Neuron (in vitro differentiated cells): ENCODE measurements around the gene AK4.
"Not testable (repeated sequence)": the region's sequence is repeated elsewhere in the genome, so short reads cannot be mapped to it uniquely, and the experiment has no call there.

Source experiments
- H2AFZ ChIP-seq: one replicate; pipeline ENCODE4 v1.6.1; 2013; ENCODE audit warnings: low read depth, mild to moderate bottlenecking, inconsistent platforms, low read length, moderate library complexity
- H3K27me3 ChIP-seq: one replicate; pipeline ENCODE4 v1.6.1; 2013; ENCODE audit warnings: low read length; ENCODE audit not compliant: insufficient read depth
- H3K36me3 ChIP-seq: one replicate; pipeline ENCODE4 v1.6.1; 2013; ENCODE audit warnings: low read length; ENCODE audit not compliant: insufficient read depth
- H3K4me1 ChIP-seq: one replicate; pipeline ENCODE4 v1.6.1; 2013; ENCODE audit warnings: low read length; ENCODE audit not compliant: insufficient read depth
- H3K4me3 ChIP-seq: 2 replicates; pipeline ENCODE4 v1.5.1; 2013; ENCODE audit warnings: mild to moderate bottlenecking, low read length, moderate library complexity
- H3K9me3 ChIP-seq: one replicate; pipeline ENCODE4 v1.6.1; 2013; ENCODE audit warnings: low read length

Gene AK4

GRCh38 chr1:65141918-65142317 is 6.1 kb upstream of the AK4 start:
- Histone ChIP-seq H3K4me1 (peaks cover 6% of the 10 kb centered on the region), H3K36me3 (no peaks in the 10 kb centered on the region), H3K4me3 (no peak overlapping the region), H2AFZ (no peak overlapping the region), H3K27me3 (peaks cover 26% of the 10 kb centered on the region), H3K9me3 (peaks cover 2% of the 10 kb centered on the region)

- H3K4me1 ChIP-seq, H3K9me3 ChIP-seq, H2AFZ ChIP-seq, H3K36me3 ChIP-seq, H3K4me3 ChIP-seq: not testable (repeated sequence)
- peaks cover 32% of the 10 kb centered on the region for H3K27me3 ChIP-seq
Measured at GRCh38 chr1:65143112-65143658, 4.8 kb upstream of the AK4 start.

- peaks cover 44% of the 10 kb centered on the region for H3K27me3 ChIP-seq
- peaks cover 12% of the 10 kb centered on the region for H3K4me1 ChIP-seq
- H2AFZ ChIP-seq = peak overlapping the region; percentile 97
- H3K4me3 ChIP-seq = peak overlapping the region; percentile 72
- no peaks in the 10 kb centered on the region for H3K36me3 ChIP-seq
- H3K9me3 ChIP-seq = no peaks in the 10 kb centered on the region
Measured at GRCh38 chr1:65146908-65147423, 1.0 kb upstream of the AK4 start.

DNA sequence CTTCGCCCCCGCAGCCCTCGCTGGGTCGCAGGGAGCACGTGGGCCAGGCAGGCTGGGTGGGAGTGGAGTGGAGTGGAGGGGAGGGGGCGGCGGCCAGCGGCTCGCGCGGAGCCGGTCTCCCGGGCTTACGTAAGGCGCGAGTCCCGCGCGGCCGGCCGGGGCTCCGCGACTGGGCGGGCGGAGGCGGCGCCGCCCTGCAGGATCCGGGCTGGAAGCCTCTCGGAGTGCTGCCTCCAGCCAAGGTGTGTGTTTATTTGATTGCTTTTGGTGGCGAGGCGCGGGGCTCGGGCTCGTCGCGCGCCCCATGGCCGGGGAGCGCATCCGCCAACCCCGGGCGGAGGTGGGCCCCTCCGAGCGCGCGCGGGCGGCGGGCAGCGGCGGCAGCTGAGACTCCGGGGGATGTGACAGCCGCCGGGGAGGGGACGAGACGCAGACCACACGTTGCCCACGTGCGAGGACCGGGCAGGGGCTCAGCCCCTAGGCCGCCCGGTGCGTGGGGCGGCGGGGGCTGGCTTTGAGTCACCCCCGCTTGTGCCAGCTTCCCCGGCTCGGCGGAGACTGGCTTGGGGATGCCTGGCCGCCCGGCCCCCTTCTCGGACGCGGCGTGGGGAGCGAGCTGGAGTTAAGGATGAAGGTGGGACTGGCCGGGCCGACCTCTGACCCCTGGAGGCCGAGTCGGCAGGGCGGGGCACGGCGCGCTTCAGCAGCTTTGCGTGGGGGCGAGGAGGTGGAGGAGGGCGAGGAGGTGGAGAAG is 402 bp upstream of the AK4 start:
- H3K27me3 ChIP-seq = peaks cover 41% of the 10 kb centered on the region
- peak overlapping the region; percentile 97 for H2AFZ ChIP-seq

DNA sequence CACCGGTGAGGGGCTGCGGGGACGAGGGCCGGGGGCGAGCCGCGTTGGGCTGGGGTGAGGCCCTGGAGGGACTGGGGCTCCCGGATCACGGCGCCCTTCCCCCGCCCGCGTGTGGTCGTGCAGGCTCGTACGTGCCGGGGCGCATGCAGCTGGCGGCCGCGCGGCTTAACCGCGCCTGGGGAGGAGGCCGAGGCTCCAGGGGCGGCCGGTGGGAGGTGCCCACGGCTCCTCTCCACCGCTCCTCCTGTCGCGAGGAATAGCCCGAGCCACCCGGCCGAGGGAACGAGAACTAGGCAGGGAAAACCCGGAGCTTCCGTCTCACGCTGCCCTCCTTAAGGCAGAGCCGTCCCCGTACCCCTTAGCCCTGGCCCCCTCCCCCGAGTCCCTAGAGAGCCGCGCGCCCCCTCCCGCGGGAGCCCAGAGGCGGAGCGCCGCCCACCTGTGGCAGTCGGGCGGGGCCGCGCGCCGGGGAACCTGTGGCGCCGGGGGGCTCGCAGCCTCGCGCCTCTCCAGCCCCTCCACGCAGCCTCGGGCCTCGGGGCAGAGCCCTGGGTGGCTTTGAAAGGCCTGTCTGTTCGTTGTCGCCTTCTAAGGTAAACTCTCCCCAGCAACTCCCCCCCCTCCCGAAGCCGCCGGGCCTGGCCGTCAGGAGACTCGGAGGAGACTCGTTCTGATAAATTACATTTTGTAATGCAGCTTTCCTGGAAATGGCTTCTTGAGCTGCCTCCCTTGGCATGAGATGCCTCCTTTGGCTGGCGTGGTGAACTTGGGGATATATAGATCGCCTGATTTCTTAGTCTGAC is 746 bp downstream of the AK4 start:
- peaks cover 9% of the 10 kb centered on the region for H3K4me1 ChIP-seq
- peaks cover 44% of the 10 kb centered on the region for H3K27me3 ChIP-seq
- no peaks in the 10 kb centered on the region for H3K36me3 ChIP-seq
- H2AFZ ChIP-seq = peak overlapping the region; percentile 97
- peak overlapping the region; percentile 72 for H3K4me3 ChIP-seq
- H3K9me3 ChIP-seq = no peaks in the 10 kb centered on the region

More for the DNA sequence above, 402 bp upstream of the AK4 start:
- Histone ChIP-seq H3K36me3 (no peaks in the 10 kb centered on the region), H3K4me1 (peaks cover 9% of the 10 kb centered on the region), H3K9me3 (no peaks in the 10 kb centered on the region), H3K4me3 (peak overlapping the region; percentile 72)

DNA sequence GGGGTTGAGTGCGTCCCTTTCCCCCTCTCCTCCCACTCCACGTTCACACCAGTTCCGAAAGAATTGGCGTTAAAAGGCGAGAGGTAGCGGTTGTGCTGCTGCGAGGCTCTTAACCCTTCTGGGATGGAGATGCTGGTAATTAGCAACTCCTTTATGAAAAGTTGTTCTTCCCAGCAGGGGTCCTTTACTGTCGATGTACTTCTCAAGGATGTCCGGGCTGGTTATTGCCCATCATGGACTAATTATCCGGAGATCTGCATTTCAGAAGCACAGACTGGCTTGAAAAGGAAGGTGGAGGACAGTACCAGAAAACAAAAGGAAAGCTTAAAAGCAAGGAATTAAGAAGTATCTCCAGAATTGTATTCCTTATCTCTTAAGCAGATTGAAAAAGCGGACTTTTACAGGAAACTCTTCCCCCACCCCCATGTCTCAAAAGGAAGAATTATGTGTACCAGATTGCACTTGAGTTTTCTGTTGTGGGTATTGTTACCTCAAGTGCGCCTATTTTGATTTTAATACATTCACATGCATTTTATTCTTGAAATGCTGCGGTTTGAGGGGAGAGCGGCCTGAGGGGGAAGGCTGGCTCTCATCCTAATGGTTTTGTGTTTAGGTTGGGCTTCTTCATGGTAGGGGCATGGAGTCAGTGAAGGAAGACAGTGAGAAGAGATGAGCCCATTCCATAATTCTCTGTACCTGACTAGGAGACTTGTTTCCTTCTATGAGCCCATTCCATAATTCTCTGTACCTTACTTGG is 1.5 kb downstream of the AK4 start:
- Histone ChIP-seq H3K36me3 (no peaks in the 10 kb centered on the region), H2AFZ (peak overlapping the region; percentile 97), H3K9me3 (no peaks in the 10 kb centered on the region), H3K27me3 (peaks cover 45% of the 10 kb centered on the region), H3K4me1 (peaks cover 9% of the 10 kb centered on the region), H3K4me3 (peak overlapping the region; percentile 72)

DNA sequence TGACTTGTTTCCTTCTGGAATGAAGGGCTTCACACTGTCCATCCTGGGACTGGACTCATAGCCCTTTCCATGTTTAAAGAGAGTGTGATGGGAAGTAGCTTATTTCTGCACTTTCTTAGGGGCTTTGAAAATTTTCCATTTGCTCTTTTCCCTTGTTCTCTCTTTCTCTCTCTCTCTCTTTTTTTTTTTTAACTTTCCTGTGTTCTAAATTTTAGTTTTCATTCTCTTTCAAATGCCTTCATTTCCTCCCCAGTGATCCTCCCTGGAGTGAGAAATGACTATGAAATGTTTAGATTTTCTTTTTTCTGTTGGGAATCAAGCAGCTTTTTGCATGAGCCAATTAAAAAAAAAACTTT is 2.1 kb downstream of the AK4 start:
- no peak overlapping the region for H3K4me3 ChIP-seq

DNA sequence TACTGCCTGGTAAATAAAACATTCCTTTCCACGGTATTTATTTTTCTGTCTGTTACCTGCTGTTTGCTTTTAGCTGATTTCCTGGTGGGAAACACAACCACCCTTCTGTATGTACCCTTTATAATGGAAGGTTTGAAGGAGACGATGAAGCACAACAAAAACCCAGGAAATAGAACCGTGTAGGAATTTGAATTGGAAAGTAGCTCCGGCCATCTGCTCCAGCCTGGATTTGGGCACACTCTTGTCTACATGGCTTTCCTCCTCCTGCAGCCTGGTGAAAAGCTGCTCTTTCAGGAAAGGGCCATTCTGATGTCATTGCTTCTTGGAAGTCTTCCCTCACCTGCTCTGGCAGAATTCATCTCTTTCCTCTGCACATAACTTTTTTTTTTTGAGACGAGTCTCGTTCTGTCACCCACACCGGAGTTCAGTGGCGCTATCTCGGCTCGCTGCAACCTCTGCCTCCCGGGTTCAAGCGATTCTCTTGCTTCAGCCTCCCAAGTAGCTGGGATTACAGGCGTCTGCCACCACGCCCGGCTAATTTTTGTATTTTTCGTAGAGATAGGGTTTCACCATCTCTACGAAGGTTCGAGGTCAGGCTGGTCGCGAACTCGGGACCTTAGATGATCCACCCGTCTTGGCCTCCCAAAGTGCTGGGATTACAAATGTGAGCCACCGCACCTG is 2.7 kb downstream of the AK4 start:
- no peak overlapping the region for H2AFZ ChIP-seq
- peaks cover 9% of the 10 kb centered on the region for H3K4me1 ChIP-seq
- H3K36me3 ChIP-seq = no peaks in the 10 kb centered on the region
- peaks cover 37% of the 10 kb centered on the region for H3K27me3 ChIP-seq
- H3K9me3 ChIP-seq = no peaks in the 10 kb centered on the region
- H3K4me3 ChIP-seq = no peak overlapping the region

More for the DNA sequence above, 2.1 kb downstream of the AK4 start:
- Histone ChIP-seq H3K4me1 (peaks cover 9% of the 10 kb centered on the region), H3K27me3 (peaks cover 39% of the 10 kb centered on the region), H3K9me3 (no peaks in the 10 kb centered on the region), H3K36me3 (no peaks in the 10 kb centered on the region), H2AFZ (no peak overlapping the region)

DNA sequence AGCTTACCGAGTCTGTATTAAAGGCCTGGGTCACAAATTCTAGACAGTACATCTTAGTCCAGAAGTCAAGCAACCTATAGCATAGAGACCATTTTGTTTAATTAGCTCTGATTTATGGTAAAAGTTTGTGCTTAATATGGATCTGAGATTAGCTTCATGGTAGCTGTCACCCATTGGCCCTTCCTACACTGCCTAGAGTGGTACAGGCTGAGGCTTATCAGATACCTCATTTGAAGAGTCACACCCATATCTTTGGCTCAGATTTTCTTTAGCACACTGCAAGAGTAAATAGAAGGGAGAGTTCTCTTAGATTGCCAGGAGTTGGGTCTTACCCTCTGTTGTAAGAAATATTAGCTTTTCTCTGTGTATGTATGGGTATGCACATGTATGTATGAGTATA is 3.6 kb downstream of the AK4 start:
- Histone ChIP-seq H2AFZ (no peak overlapping the region), H3K36me3 (no peaks in the 10 kb centered on the region), H3K4me1 (peaks cover 9% of the 10 kb centered on the region), H3K27me3 (peaks cover 30% of the 10 kb centered on the region), H3K9me3 (no peaks in the 10 kb centered on the region), H3K4me3 (no peak overlapping the region)

GRCh38 chr1:65153635-65154034 is 5.6 kb downstream of the AK4 start:
- no peak overlapping the region for H2AFZ ChIP-seq
- peaks cover 3% of the 10 kb centered on the region for H3K4me1 ChIP-seq
- H3K36me3 ChIP-seq = no peaks in the 10 kb centered on the region
- no peaks in the 10 kb centered on the region for H3K9me3 ChIP-seq
- peaks cover 18% of the 10 kb centered on the region for H3K27me3 ChIP-seq
- H3K4me3 ChIP-seq = no peak overlapping the region

- Histone ChIP-seq H3K4me1 (no peaks in the 10 kb centered on the region), H3K9me3 (no peaks in the 10 kb centered on the region), H3K36me3 (no peaks in the 10 kb centered on the region), H3K27me3 (peaks cover 4% of the 10 kb centered on the region), H2AFZ (no peak overlapping the region), H3K4me3 (no peak overlapping the region)
Measured at GRCh38 chr1:65156910-65157545, 9.0 kb downstream of the AK4 start.

DNA sequence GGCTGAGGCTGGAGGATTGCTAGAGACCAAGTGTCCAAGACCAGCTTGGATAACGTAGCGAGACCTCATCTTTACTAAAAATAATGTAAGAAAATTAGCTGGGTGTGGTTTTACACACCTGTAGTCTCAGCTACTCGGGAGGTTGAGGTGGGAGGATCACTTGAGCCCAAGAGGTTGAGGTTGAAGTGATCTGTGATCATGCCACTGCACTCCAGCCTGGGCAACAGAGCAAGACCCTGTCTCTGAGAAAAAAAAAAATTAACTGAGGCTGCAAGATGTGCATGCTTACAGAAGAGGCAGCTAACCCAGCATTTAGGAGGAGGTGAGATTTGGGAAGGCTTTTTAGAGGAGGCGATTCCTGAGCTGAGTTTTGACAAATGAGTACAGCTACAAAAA is 9.5 kb downstream of the AK4 start:
- H2AFZ ChIP-seq = no peak overlapping the region
- no peak overlapping the region for H3K4me3 ChIP-seq
- H3K36me3 ChIP-seq = no peaks in the 10 kb centered on the region
- H3K27me3 ChIP-seq = peaks cover 4% of the 10 kb centered on the region
- no peaks in the 10 kb centered on the region for H3K4me1 ChIP-seq
- no peaks in the 10 kb centered on the region for H3K9me3 ChIP-seq
